GM18867 (cell line): ENCODE data around the gene NMRAL1.
A peak's percentile ranks its signal among the peaks of the same experiment; 100 is the strongest.

ENCODE experiments used
- ATAC-seq: cut with Tn5 transposase; IDR thresholded peaks from one replicate; pipeline ENCODE4 v1.9.1; 2021; ENCODE audit warnings: mild to moderate bottlenecking, moderate library complexity; ENCODE audit not compliant: unreplicated experiment

NMRAL1 gene

GRCh38 chr16:4474192-4474961 lies at the start of gene NMRAL1:
Gene NMRAL1 (minus strand): TSS chr16:4474625. CDS start chr16:4474132, 493 bp downstream.
- peak; percentile 44 for ATAC-seq

GRCh38 chr16:4523686-4524085 lies 49.3 kb upstream of the NMRAL1 start:
- ATAC-seq = no peak

- ATAC-seq = no peak
Observed at GRCh38 chr16:4522051-4522581, 47.7 kb upstream of the NMRAL1 start.

GRCh38 chr16:4520913-4521312 lies 46.5 kb upstream of the NMRAL1 start:
- no peak for ATAC-seq

GRCh38 chr16:4519274-4520058 lies 45.0 kb upstream of the NMRAL1 start:
- ATAC-seq = no peak

- no peak for ATAC-seq
Observed at GRCh38 chr16:4517812-4518680, 43.6 kb upstream of the NMRAL1 start.

- ATAC-seq = no peak
Observed at GRCh38 chr16:4515611-4516233, 41.3 kb upstream of the NMRAL1 start.

GRCh38 chr16:4514606-4515005 lies 40.2 kb upstream of the NMRAL1 start:
- no peak for ATAC-seq

GRCh38 chr16:4513881-4514280 lies 39.5 kb upstream of the NMRAL1 start:
- ATAC-seq = no peak

GRCh38 chr16:4513086-4513860 lies 38.8 kb upstream of the NMRAL1 start:
- ATAC-seq = no peak

GRCh38 chr16:4512473-4512872 lies 38.0 kb upstream of the NMRAL1 start:
- no peak for ATAC-seq

GRCh38 chr16:4511441-4512082 lies 37.1 kb upstream of the NMRAL1 start:
- ATAC-seq = no peak

- ATAC-seq = no peak
Observed at GRCh38 chr16:4510747-4511426, 36.5 kb upstream of the NMRAL1 start.

- no peak for ATAC-seq
Observed at GRCh38 chr16:4510131-4510530, 35.7 kb upstream of the NMRAL1 start.

GRCh38 chr16:4509420-4509819 lies 35.0 kb upstream of the NMRAL1 start:
- no peak for ATAC-seq

- no peak for ATAC-seq
Observed at GRCh38 chr16:4508806-4509205, 34.4 kb upstream of the NMRAL1 start.

GRCh38 chr16:4507588-4508345 lies 33.3 kb upstream of the NMRAL1 start:
- ATAC-seq = no peak

GRCh38 chr16:4506450-4506849 lies 32.0 kb upstream of the NMRAL1 start:
- ATAC-seq = no peak
